Measurements from ENCODE around the gene ARHGAP30.

DNA sequence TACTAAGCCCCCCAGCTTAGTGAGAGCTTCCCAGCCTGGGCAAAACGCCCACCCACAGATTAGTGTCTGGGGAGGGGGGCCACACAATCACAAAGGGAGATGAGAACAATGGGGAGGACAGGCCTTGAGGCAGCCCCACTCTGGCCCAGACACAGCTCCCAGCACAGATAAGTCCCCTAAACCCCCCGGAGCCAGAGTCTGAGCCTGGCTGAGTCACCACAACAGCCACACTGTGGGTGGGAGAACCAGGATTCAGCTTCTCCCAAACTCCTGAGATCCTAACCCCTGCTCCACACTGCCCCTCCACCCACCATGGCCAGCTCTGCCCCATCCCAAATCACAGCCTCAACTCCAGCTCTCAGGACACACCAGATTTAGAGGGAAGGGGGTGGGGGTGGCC, 15.5 kb upstream of the ARHGAP30 start:
- no peak for TF ChIP-seq EZH2phosphoT487 (IDR thresholded peaks at IDR 0.05; ENCODE audit: borderline replicate concordance, low read length)
- TF ChIP-seq, protein P1, sequence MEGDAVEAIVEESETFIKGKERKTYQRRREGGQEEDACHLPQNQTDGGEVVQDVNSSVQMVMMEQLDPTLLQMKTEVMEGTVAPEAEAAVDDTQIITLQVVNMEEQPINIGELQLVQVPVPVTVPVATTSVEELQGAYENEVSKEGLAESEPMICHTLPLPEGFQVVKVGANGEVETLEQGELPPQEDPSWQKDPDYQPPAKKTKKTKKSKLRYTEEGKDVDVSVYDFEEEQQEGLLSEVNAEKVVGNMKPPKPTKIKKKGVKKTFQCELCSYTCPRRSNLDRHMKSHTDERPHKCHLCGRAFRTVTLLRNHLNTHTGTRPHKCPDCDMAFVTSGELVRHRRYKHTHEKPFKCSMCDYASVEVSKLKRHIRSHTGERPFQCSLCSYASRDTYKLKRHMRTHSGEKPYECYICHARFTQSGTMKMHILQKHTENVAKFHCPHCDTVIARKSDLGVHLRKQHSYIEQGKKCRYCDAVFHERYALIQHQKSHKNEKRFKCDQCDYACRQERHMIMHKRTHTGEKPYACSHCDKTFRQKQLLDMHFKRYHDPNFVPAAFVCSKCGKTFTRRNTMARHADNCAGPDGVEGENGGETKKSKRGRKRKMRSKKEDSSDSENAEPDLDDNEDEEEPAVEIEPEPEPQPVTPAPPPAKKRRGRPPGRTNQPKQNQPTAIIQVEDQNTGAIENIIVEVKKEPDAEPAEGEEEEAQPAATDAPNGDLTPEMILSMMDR (IDR thresholded peaks at IDR 0.05; ENCODE audit: low read depth, low read length, poor library complexity, severe bottlenecking) = no peak

Data from DOHH2 (cell line).